ENCODE measurements around the gene TERF2IP. TPM values are rescaled to one million over a fixed set of nuclear protein-coding genes. Genes with fewer than 3 reads are reported as not detected.

Gene TERF2IP
- total and polyA plus RNA-seq, 9 of the 15 experiments (the other 6 are each of a cell fraction or from before 2014, with no cell fraction given), result 14.5 to 64.2 (median 47.0) TPM

GRCh38 chr16:75622761-75623605 lies 24.6 kb upstream of the TERF2IP start, which contains the start of gene ADAT1 (continued):
- TF ChIP-seq ZNF655 (CRISPR knock-in tag; IDR thresholded peaks at IDR 0.05) (no peak), ZNF133 (CRISPR knock-in tag; IDR thresholded peaks at IDR 0.05) (no peak), RBM14 (IDR thresholded peaks at IDR 0.05; ENCODE audit: borderline replicate concordance, insufficient read depth, low read depth, low read length) (no peak), HMGN3 (IDR thresholded peaks at IDR 0.05; ENCODE audit: borderline replicate concordance, extremely low read depth, insufficient read length, low read depth, low read length) (no peak), SRF (CRISPR knock-in tag; IDR thresholded peaks at IDR 0.05) (no peak), CREB3L1 (IDR thresholded peaks at IDR 0.05; ENCODE audit: borderline replicate concordance, low read depth) (peak; percentile 94), DPF2 (IDR thresholded peaks at IDR 0.05) (peak; percentile 65), HNRNPL (IDR thresholded peaks at IDR 0.05; ENCODE audit: low read depth, low read length) (no peak), FOXM1 (IDR thresholded peaks at IDR 0.05; ENCODE audit: low read depth) (no peak), FOXM1 (CRISPR knock-in tag; IDR thresholded peaks at IDR 0.05; ENCODE audit: low read depth) (no peak), CBFA2T2 (conservative IDR thresholded peaks at IDR 0.05) (no peak), ZNF444 (CRISPR knock-in tag; IDR thresholded peaks at IDR 0.05) (no peak), ZBTB26 (CRISPR knock-in tag; IDR thresholded peaks at IDR 0.05) (no peak)
- TF ChIP-seq, protein P1, sequence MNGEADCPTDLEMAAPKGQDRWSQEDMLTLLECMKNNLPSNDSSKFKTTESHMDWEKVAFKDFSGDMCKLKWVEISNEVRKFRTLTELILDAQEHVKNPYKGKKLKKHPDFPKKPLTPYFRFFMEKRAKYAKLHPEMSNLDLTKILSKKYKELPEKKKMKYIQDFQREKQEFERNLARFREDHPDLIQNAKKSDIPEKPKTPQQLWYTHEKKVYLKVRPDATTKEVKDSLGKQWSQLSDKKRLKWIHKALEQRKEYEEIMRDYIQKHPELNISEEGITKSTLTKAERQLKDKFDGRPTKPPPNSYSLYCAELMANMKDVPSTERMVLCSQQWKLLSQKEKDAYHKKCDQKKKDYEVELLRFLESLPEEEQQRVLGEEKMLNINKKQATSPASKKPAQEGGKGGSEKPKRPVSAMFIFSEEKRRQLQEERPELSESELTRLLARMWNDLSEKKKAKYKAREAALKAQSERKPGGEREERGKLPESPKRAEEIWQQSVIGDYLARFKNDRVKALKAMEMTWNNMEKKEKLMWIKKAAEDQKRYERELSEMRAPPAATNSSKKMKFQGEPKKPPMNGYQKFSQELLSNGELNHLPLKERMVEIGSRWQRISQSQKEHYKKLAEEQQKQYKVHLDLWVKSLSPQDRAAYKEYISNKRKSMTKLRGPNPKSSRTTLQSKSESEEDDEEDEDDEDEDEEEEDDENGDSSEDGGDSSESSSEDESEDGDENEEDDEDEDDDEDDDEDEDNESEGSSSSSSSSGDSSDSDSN (IDR thresholded peaks at IDR 0.05; ENCODE audit: borderline replicate concordance in 1 of 2, low read depth in 2 of 2, low read length in 2 of 2), result peak in 1 of 2 experiments; percentile 79; a peak in 1 of 4 replicates
- TF ChIP-seq, protein P2, sequence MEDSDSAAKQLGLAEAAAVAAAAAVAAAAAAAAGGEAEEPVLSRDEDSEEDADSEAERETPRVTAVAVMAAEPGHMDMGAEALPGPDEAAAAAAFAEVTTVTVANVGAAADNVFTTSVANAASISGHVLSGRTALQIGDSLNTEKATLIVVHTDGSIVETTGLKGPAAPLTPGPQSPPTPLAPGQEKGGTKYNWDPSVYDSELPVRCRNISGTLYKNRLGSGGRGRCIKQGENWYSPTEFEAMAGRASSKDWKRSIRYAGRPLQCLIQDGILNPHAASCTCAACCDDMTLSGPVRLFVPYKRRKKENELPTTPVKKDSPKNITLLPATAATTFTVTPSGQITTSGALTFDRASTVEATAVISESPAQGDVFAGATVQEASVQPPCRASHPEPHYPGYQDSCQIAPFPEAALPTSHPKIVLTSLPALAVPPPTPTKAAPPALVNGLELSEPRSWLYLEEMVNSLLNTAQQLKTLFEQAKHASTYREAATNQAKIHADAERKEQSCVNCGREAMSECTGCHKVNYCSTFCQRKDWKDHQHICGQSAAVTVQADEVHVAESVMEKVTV (CRISPR knock-in tag; IDR thresholded peaks at IDR 0.05), result no peak
- TF ChIP-seq, protein P3, sequence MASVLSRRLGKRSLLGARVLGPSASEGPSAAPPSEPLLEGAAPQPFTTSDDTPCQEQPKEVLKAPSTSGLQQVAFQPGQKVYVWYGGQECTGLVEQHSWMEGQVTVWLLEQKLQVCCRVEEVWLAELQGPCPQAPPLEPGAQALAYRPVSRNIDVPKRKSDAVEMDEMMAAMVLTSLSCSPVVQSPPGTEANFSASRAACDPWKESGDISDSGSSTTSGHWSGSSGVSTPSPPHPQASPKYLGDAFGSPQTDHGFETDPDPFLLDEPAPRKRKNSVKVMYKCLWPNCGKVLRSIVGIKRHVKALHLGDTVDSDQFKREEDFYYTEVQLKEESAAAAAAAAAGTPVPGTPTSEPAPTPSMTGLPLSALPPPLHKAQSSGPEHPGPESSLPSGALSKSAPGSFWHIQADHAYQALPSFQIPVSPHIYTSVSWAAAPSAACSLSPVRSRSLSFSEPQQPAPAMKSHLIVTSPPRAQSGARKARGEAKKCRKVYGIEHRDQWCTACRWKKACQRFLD (CRISPR knock-in tag; IDR thresholded peaks at IDR 0.05), result peak; percentile 90

Data from K562 (cell line).